HG03575 (cell line): ENCODE results near the gene DDX27.

Source experiments
- ATAC-seq: cut with Tn5 transposase; IDR thresholded peaks from one replicate; pipeline ENCODE4 v1.9.1; 2021; ENCODE audit not compliant: unreplicated experiment, insufficient number of reproducible peaks, low FRiP score; ENCODE audit errors: extremely low read depth

The DDX27 gene

GRCh38 chr20:49275216-49275615 is 56.0 kb downstream of the DDX27 start:
- ATAC-seq, result no peak

GRCh38 chr20:49275636-49276035 is 56.4 kb downstream of the DDX27 start:
- ATAC-seq, result no peak

GRCh38 chr20:49276161-49276960 is 57.1 kb downstream of the DDX27 start:
- no peak for ATAC-seq

- ATAC-seq, result no peak
These were observed 58.0 kb downstream of the DDX27 start for GRCh38 chr20:49276961-49277785.

GRCh38 chr20:49277786-49278035 is 58.5 kb downstream of the DDX27 start:
- ATAC-seq, result no peak

- peak; percentile 37 for ATAC-seq
These were observed 59.0 kb downstream of the DDX27 start, which contains the start of gene ZNFX1 for GRCh38 chr20:49278036-49278817. Gene ZNFX1 (minus strand): TSS chr20:49278057. CDS start chr20:49275839, 2,218 bp downstream.

GRCh38 chr20:49278818-49279676 is 59.8 kb downstream of the DDX27 start:
- ATAC-seq, result no peak

GRCh38 chr20:49279677-49280462 is 60.7 kb downstream of the DDX27 start:
- ATAC-seq, result no peak

GRCh38 chr20:49280463-49281058 is 61.3 kb downstream of the DDX27 start:
- ATAC-seq, result no peak

GRCh38 chr20:49281059-49281912 is 62.1 kb downstream of the DDX27 start:
- ATAC-seq, result no peak

GRCh38 chr20:49281913-49282467 is 62.8 kb downstream of the DDX27 start:
- no peak for ATAC-seq

- no peak for ATAC-seq
These were observed 63.5 kb downstream of the DDX27 start for GRCh38 chr20:49282584-49283171.

- ATAC-seq, result no peak
These were observed 64.0 kb downstream of the DDX27 start for GRCh38 chr20:49283176-49283702.

- ATAC-seq, result no peak
These were observed 64.7 kb downstream of the DDX27 start for GRCh38 chr20:49283703-49284625.

- ATAC-seq, result no peak
These were observed 65.6 kb downstream of the DDX27 start for GRCh38 chr20:49284818-49285217.
